A673 (cell line): ENCODE data around the gene CACHD1. TPM values are rescaled to one million over a fixed set of nuclear protein-coding genes. Genes with fewer than 3 reads are reported as not detected.

ENCODE experiments used
- BruUV-seq: library from RNA; stranded (reverse); fragments of 400-500 nt; replicated peaks from 2 replicates; lab custom pipeline; 2021; lab: Mats Ljungman, UMichigan
- CTCF ChIA-PET: fragments of 300-600 bp; sonication (Branson Sonifier 250); formaldehyde crosslinking; loops from one replicate; lab custom pipeline; 2022; ENCODE audit warnings: antibody characterized with exemption; lab: Charles Lee
- POLR2A ChIA-PET: fragments of 300-600 bp; sonication (Branson Sonifier 250); formaldehyde crosslinking; loops from one replicate; lab custom pipeline; 2022; ENCODE audit warnings: antibody characterized with exemption; ENCODE audit not compliant: low non-redundant PET; lab: Charles Lee
- DNase-seq: peaks from one replicate; pipeline ENCODE4 v3.0.0-alpha.2; 2015; ENCODE audit warnings: low spot score
- H3K27ac ChIP-seq: fragments of 200-600 bp; sonication (generic); 2 replicates; pipeline ENCODE4 v1.5.1; 2016; ENCODE audit warnings: mixed run types, low read depth, mild to moderate bottlenecking, mixed read lengths, antibody characterized with exemption, low read length; ENCODE audit not compliant: poor library complexity, severe bottlenecking
- H3K27me3 ChIP-seq: fragments of 200-600 bp; sonication (generic); replicated peaks from 2 replicates; pipeline ENCODE4 v1.6.1; 2017; ENCODE audit warnings: mixed run types, low read depth, mild to moderate bottlenecking, mixed read lengths, antibody characterized with exemption, low read length; ENCODE audit not compliant: insufficient read depth, poor library complexity
- H3K36me3 ChIP-seq: fragments of 200-600 bp; sonication (generic); 2 replicates; pipeline ENCODE4 v1.6.1; 2016; ENCODE audit warnings: mixed run types, mild to moderate bottlenecking, mixed read lengths, antibody characterized with exemption, low read length; ENCODE audit not compliant: insufficient read depth, poor library complexity, severe bottlenecking
- H3K4me1 ChIP-seq: fragments of 200-600 bp; sonication (generic); 2 replicates; pipeline ENCODE4 v1.6.1; 2017; ENCODE audit warnings: mixed run types, mild to moderate bottlenecking, mixed read lengths, antibody characterized with exemption, low read length; ENCODE audit not compliant: insufficient read depth, poor library complexity, severe bottlenecking
- H3K4me3 ChIP-seq: fragments of 200-600 bp; sonication (generic); 2 replicates; pipeline ENCODE4 v1.5.1; 2016; ENCODE audit warnings: low read depth, mixed run types, mild to moderate bottlenecking, mixed read lengths, low read length; ENCODE audit not compliant: poor library complexity, severe bottlenecking
- H3K9me3 ChIP-seq: fragments of 200-600 bp; sonication (generic); 2 replicates; pipeline ENCODE4 v1.6.1; 2016; ENCODE audit warnings: mixed run types, low read depth, mild to moderate bottlenecking, mixed read lengths, antibody characterized with exemption, low read length; ENCODE audit not compliant: poor library complexity, severe bottlenecking
- CTCF ChIP-seq: fragments of 300-800, 200-600 bp; sonication (generic); conservative IDR thresholded peaks from 2 replicates; pipeline ENCODE4 v1.5.1; 2017; ENCODE audit warnings: low read depth, mild to moderate bottlenecking, antibody characterized with exemption, low read length, moderate library complexity, mixed read lengths
- EZH2 ChIP-seq: fragments of 200-600 bp; sonication (generic); IDR thresholded peaks from 2 replicates; pipeline ENCODE4 v1.6.1; 2017; ENCODE audit warnings: borderline replicate concordance, low read depth, mild to moderate bottlenecking, mixed read lengths, antibody characterized with exemption, low read length; ENCODE audit not compliant: poor library complexity, severe bottlenecking
- intact Hi-C: fragments of 100-400 bp; cut with micrococcal nuclease; formaldehyde crosslinking; loops from one replicate; pipeline ENCODE4 v1.10.0; 2022; ENCODE audit not compliant: unreplicated experiment
- total RNA-seq: library from RNA; stranded (reverse); gene quantifications from 2 replicates; pipeline ENCODE4 v1.2.3, GENCODE V29; 2021

CACHD1 gene
- total RNA-seq, 1 experiment from 2014 or later: 39.2 TPM

- H3K27ac ChIP-seq: peak overlapping the region; percentile 41
- TF ChIP-seq EZH2: no peak
- TF ChIP-seq CTCF: no peak
- H3K4me1 ChIP-seq: peaks cover 75% of the 10 kb centered on the region
- no peaks in the 10 kb centered on the region for H3K9me3 ChIP-seq
- no peaks in the 10 kb centered on the region for H3K27me3 ChIP-seq
- ChIA-PET POLR2A (no interaction called here), CTCF (interaction anchor here (0.5 to 0.6 kb wide), 2 partner anchors 16 to 24 kb away, joined by 5 to 7 read pairs; no protein-coding TSS in a partner anchor)
- peak; percentile 69 for DNase-seq
- no peaks in the 10 kb centered on the region for H3K36me3 ChIP-seq
- intact Hi-C loops: no loop called here
- no TSS peak for BruUV-seq
- no peak overlapping the region for H3K4me3 ChIP-seq
Observed at GRCh38 chr1:64493831-64494230, 23.9 kb downstream of the CACHD1 start.

GRCh38 chr1:64494659-64495058 lies 24.7 kb downstream of the CACHD1 start:
- Histone ChIP-seq H3K27me3 (no peaks in the 10 kb centered on the region), H3K4me1 (peaks cover 71% of the 10 kb centered on the region), H3K4me3 (no peak overlapping the region), H3K36me3 (no peaks in the 10 kb centered on the region), H3K9me3 (no peaks in the 10 kb centered on the region), H3K27ac (peak overlapping the region; percentile 41)
- BruUV-seq: no TSS peak
- POLR2A ChIA-PET: no interaction called here
- no peak for DNase-seq
- intact Hi-C loops: no loop called here
- TF ChIP-seq EZH2 (no peak), CTCF (no peak)
- CTCF ChIA-PET: no interaction called here

- H3K9me3 ChIP-seq: no peaks in the 10 kb centered on the region
- H3K27ac ChIP-seq: no peak overlapping the region
- ChIA-PET CTCF (no interaction called here), POLR2A (interaction anchor here (0.7 kb wide), 1 partner anchor 20 kb away, joined by 4 read pairs; no protein-coding TSS in a partner anchor)
- H3K36me3 ChIP-seq: no peaks in the 10 kb centered on the region
- no peak for DNase-seq
- H3K4me1 ChIP-seq: peaks cover 63% of the 10 kb centered on the region
- no TSS peak for BruUV-seq
- no peaks in the 10 kb centered on the region for H3K27me3 ChIP-seq
- no peak for TF ChIP-seq EZH2
- TF ChIP-seq CTCF: no peak
- intact Hi-C loops: no loop called here
- no peak overlapping the region for H3K4me3 ChIP-seq
Observed at GRCh38 chr1:64495878-64496277, 25.9 kb downstream of the CACHD1 start.
